GM23248 (cell line): Measurements from ENCODE around the gene CLEC16A.

ENCODE experiments used
- EZH2 ChIP-seq: fragments of 200-600 bp; sonication (generic); IDR thresholded peaks from 2 replicates; pipeline ENCODE4 v1.6.1; 2018; ENCODE audit warnings: antibody characterized with exemption, mild to moderate bottlenecking; ENCODE audit not compliant: insufficient read depth, poor library complexity, severe bottlenecking
- EZH2phosphoT487 ChIP-seq: fragments of 200-600 bp; sonication (generic); IDR thresholded peaks from 2 replicates; pipeline ENCODE4 v1.6.1; 2018; ENCODE audit warnings: antibody characterized with exemption, moderate library complexity, mild to moderate bottlenecking, low read depth; ENCODE audit not compliant: insufficient read depth

DNA sequence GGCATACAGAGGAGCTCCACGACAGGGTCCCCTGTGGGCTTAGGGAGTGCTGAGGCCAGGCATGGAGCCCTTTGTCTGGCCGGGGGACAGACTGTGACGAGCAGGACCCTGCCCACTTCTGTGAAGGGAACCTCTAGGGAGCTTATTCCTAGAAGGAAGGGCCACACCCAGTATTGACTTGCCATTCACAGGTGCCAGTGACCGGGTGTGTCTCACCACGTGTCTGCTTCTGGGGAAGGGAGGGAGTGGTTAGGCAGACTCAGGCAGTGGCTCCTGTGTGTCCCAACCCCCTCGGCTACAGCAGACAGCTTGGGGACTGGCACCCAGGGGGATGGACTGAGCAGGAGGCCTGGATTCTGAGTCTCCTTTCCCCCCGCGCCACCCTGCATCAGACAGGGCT lies 254.5 kb downstream of the CLEC16A start:
- TF ChIP-seq EZH2phosphoT487 (no peak), EZH2 (no peak)
